CD4-positive, alpha-beta T cell treated with Interleukin-15 for 4 hours (primary cell): Measurements from ENCODE around the gene SLC26A5.
A peak's percentile ranks its signal among the peaks of the same experiment; 100 is the strongest.
"Not testable (repeated sequence)": the region's sequence is repeated elsewhere in the genome, so short reads cannot be mapped to it uniquely, and the experiment has no call there.

Experiments
- DNase-seq: peaks from one replicate; pipeline ENCODE4 v3.0.0-alpha.2; 2020; ENCODE audit warnings: low spot score

SLC26A5 gene

GRCh38 chr7:103446049-103446520 is at the start of gene SLC26A5:
SLC26A5 (minus strand) TSS chr7:103446207; CDS start chr7:103421514, 24,693 bp downstream.
- DNase-seq: no peak

GRCh38 chr7:103487419-103487818 is 41.4 kb upstream of the SLC26A5 start:
- DNase-seq: no peak

- not testable (repeated sequence) for DNase-seq
These were observed 40.9 kb upstream of the SLC26A5 start for GRCh38 chr7:103486873-103487272.

- no peak for DNase-seq
These were observed 34.8 kb upstream of the SLC26A5 start for GRCh38 chr7:103480771-103481170.

GRCh38 chr7:103474956-103475355 is 28.9 kb upstream of the SLC26A5 start:
- DNase-seq: no peak

- DNase-seq: no peak
These were observed 23.3 kb upstream of the SLC26A5 start for GRCh38 chr7:103469095-103469948.

- DNase-seq: no peak
These were observed 20.8 kb upstream of the SLC26A5 start for GRCh38 chr7:103466814-103467213.

GRCh38 chr7:103462358-103462757 is 16.4 kb upstream of the SLC26A5 start:
- no peak for DNase-seq

GRCh38 chr7:103447073-103447960 is 1.3 kb upstream of the SLC26A5 start:
- peak; percentile 9 for DNase-seq

- DNase-seq: no peak
These were observed 569 bp downstream of the SLC26A5 start for GRCh38 chr7:103445228-103446048.

GRCh38 chr7:103439661-103440060 is 6.3 kb downstream of the SLC26A5 start:
- no peak for DNase-seq

GRCh38 chr7:103437623-103438022 is 8.4 kb downstream of the SLC26A5 start:
- no peak for DNase-seq

- no peak for DNase-seq
These were observed 13.3 kb downstream of the SLC26A5 start for GRCh38 chr7:103432712-103433111.

GRCh38 chr7:103425177-103425576 is 20.8 kb downstream of the SLC26A5 start:
- DNase-seq: no peak

GRCh38 chr7:103423467-103424179 is 22.4 kb downstream of the SLC26A5 start:
- no peak for DNase-seq

- DNase-seq: no peak
These were observed 25.1 kb downstream of the SLC26A5 start for GRCh38 chr7:103420857-103421384.

- DNase-seq: no peak
These were observed 27.8 kb downstream of the SLC26A5 start for GRCh38 chr7:103418241-103418640.

- DNase-seq: no peak
These were observed 32.6 kb downstream of the SLC26A5 start for GRCh38 chr7:103413407-103413806.

GRCh38 chr7:103412151-103412550 is 33.9 kb downstream of the SLC26A5 start:
- DNase-seq: no peak

- not testable (repeated sequence) for DNase-seq
These were observed 40.0 kb downstream of the SLC26A5 start for GRCh38 chr7:103405789-103406613.
